AG04449 (cell line): ENCODE results near the gene MRPL9.

Source experiments
- CTCF ChIA-PET: fragments of 350-600 bp; formaldehyde crosslinking; extraction: SDS; loops from one replicate; lab custom pipeline; 2021; ENCODE audit warnings: antibody characterized with exemption; lab: Yijun Ruan, JAX
- POLR2A ChIA-PET: fragments of 400-600, 350-600 bp; formaldehyde crosslinking; extraction: SDS; loops from one replicate; lab custom pipeline; 2020; ENCODE audit warnings: antibody characterized with exemption, inconsistent platforms; lab: Yijun Ruan, JAX
- DNase-seq: peaks from one replicate; pipeline ENCODE4 v3.0.0-alpha.2; 2010; ENCODE audit warnings: low read depth, low spot score
- H3K4me3 ChIP-seq: 2 replicates; pipeline ENCODE4 v1.5.1; 2011; ENCODE audit warnings: low read depth, mild to moderate bottlenecking, control low read depth, low read length
- TF ChIP-seq, protein P1 (sequence below): IDR thresholded peaks from one replicate; pipeline ENCODE4 v1.5.1; 2011; ENCODE audit warnings: mild to moderate bottlenecking, moderate library complexity, low read length, control low read depth, inconsistent platforms; ENCODE audit not compliant: insufficient read depth; ENCODE audit errors: missing control alignments

Gene MRPL9

DNA sequence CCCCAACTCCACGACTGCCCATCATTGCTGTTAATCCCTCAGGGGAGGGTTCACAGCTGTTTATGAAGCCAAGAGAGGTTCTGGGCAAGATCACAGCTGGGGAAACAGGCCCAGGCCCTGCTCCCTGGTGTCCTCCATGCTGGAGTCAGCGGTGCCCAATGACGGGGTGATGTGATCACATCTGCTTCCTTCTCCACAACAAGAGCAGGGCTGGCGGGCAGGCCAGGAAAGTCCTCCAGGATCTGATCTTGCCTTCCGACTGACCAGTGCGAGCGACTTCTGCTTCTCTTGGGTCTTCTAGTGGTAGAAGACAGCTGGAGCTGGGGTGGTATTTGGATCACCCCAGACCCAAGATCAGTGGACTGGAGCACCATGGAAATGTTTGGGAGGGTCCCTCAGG is 42.9 kb upstream of the MRPL9 start:
- POLR2A ChIA-PET = no interaction called here
- TF ChIP-seq, protein P1, sequence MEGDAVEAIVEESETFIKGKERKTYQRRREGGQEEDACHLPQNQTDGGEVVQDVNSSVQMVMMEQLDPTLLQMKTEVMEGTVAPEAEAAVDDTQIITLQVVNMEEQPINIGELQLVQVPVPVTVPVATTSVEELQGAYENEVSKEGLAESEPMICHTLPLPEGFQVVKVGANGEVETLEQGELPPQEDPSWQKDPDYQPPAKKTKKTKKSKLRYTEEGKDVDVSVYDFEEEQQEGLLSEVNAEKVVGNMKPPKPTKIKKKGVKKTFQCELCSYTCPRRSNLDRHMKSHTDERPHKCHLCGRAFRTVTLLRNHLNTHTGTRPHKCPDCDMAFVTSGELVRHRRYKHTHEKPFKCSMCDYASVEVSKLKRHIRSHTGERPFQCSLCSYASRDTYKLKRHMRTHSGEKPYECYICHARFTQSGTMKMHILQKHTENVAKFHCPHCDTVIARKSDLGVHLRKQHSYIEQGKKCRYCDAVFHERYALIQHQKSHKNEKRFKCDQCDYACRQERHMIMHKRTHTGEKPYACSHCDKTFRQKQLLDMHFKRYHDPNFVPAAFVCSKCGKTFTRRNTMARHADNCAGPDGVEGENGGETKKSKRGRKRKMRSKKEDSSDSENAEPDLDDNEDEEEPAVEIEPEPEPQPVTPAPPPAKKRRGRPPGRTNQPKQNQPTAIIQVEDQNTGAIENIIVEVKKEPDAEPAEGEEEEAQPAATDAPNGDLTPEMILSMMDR = no peak
- H3K4me3 ChIP-seq = no peak overlapping the region
- CTCF ChIA-PET = no interaction called here
- DNase-seq = no peak

DNA sequence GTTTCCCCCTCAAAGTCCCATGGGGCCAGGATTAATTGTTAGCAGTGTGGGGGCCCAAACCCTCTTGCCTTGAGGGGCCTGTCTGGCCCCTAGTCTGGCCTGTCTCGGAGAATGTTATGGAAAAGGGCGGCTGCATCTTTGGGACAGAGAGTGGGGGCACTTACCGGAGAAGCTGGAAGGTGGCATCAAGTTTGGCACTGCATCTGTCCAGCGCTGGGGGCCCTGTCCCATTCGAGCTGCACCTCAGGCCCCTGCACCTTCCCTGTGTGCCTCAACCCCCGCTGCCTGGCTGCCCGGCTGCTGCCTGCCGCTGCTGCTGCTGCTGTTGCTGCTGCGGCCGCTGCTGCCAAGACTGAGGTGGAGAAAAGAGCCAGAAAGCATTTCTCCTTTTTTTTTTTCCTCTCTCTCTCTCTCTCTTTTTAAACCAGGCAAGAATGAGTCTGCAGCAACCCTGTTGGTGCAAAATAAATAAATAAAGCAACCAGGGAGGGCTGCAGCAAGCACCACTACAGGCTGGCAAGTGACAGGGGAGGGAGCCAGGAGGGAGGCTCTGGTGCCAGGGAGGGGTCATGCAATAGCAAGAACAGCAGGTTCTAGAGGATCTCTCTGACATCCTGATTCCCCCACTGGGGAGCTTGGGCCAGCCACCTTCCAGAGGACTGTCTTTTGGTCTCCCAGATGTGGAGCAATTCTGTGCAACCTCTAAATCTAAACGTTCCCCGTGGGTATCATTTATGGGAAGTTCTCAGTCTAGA is 41.9 kb upstream of the MRPL9 start, which contains the start of gene LINGO4:
Gene LINGO4 (minus strand): TSS at position 354 of the 755 bp plus-strand sequence. CDS start 2,715 bp downstream, outside the sequence.
- CTCF ChIA-PET = no interaction called here
- DNase-seq = no peak
- TF ChIP-seq, protein P1 = no peak
- POLR2A ChIA-PET = no interaction called here
- H3K4me3 ChIP-seq = no peak within 1 kb of the TSS

DNA sequence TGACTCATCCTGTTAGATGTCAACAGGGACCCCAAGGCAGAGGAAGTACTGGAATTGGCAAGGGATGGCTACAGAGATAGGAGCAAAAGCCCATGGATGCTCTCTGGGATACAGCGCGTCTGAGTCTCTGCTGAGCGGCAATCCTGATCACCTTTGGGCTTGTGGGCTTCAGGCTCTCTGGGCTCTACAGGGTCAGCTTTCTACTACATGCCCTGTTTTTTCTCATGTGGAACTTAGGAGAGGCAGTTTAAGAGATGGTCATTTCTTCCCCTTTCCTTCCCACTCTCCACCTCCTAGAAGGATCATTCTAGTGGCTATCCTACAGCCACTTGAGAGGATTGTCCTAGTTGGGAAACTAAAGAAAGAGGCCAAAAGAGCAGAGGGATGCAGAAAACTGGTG is 40.6 kb upstream of the MRPL9 start:
- CTCF ChIA-PET = no interaction called here
- no peak for DNase-seq

DNA sequence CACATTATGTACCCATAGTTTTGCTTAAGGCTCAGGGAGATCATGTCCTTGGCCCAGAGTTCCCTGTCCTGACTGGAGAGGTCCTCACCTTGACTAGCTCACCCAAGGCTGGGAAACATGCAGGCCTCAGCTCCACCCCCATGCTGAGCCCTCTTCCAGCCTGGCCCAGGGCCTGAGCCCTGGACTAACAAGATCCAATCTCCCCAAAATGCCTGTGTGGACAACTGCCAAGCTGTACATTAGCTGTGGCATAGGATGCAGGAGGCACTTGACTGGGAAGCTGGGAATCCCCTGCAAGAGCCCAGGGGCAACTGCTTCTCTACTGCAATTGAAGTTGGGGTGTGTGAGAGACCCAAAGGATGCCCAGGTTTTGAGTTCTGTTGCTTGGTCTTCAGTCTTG is 39.9 kb upstream of the MRPL9 start:
- no peak for DNase-seq
- TF ChIP-seq, protein P1 = no peak
- ChIA-PET CTCF (no interaction called here), POLR2A (no interaction called here)
- H3K4me3 ChIP-seq = no peak overlapping the region

More for the DNA sequence above, 40.6 kb upstream of the MRPL9 start:
- POLR2A ChIA-PET = no interaction called here
- TF ChIP-seq, protein P1 = no peak
- H3K4me3 ChIP-seq = no peak overlapping the region

DNA sequence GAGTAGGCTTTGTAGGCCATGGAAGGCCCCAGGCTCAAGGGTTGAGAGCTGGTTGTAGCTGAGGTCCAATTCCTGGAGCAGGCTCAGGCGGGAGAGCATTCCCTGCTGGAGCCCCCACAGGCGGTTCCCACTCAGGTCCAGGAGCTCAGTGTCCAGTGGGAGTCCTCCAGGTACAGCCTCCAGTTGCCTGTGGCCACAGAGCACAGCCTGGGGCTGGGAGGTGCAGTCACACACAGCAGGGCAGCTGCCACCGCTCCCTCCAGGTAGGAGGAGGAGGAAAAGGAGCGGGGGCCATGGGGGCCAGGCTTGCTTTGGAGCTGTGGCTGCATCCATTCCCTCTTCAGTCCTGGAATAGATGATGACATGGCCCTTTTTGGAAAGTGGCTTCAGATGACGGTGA is 39.1 kb upstream of the MRPL9 start:
- POLR2A ChIA-PET = no interaction called here
- no peak overlapping the region for H3K4me3 ChIP-seq
- DNase-seq = no peak
- CTCF ChIA-PET = no interaction called here
- TF ChIP-seq, protein P1 = no peak

DNA sequence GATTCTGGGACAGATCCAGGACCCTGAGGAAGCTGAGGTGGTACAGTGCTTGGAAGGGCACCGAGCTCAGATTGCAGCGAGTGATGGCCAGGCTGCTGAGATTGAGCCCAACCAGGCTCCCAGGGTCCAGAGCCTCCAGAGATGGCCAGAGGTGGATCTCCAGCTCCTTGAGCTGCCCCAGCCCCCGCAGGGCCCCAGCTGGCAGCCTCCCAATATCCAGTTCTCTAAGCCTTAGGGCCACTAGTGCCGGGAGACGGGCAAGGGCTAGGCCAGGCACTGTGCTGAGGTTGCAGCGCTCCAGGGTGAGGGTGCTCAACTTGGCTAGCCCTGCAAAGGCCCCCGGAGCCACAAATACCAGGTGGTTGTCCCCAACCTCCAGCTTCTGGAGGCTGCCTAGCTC is 38.5 kb upstream of the MRPL9 start:
- DNase-seq = no peak
- POLR2A ChIA-PET = no interaction called here
- TF ChIP-seq, protein P1 = no peak
- H3K4me3 ChIP-seq = no peak overlapping the region
- CTCF ChIA-PET = no interaction called here
